Activated CD4-positive, alpha-beta T cell treated with anti-CD3 and anti-CD28 coated beads for 36 hours (primary cell): ENCODE results near the gene DUSP22. TPM values are rescaled to one million over a fixed set of nuclear protein-coding genes. Genes with fewer than 3 reads are reported as not detected.

Experiments used
- ATAC-seq: fragments of 200-7000 bp; cut with Tn5 transposase; one replicate; pipeline ENCODE4 v1.10.0; 2021; ENCODE audit warnings: mild to moderate bottlenecking, moderate library complexity
- CTCF ChIA-PET: fragments of 350-600 bp; sonication (Branson Sonifier 250); formaldehyde crosslinking; loops from one replicate; lab custom pipeline; 2021; ENCODE audit warnings: antibody characterized with exemption; lab: Charles Lee
- POLR2A ChIA-PET: fragments of 350-600 bp; sonication (Branson Sonifier 250); formaldehyde crosslinking; loops from one replicate; lab custom pipeline; 2021; ENCODE audit warnings: antibody characterized with exemption, inconsistent platforms; lab: Charles Lee
- DNase-seq: peaks from one replicate; pipeline ENCODE4 v3.0.0-alpha.2; 2020
- H3K27ac Mint-ChIP-seq: one replicate; pipeline ENCODE4 v1.8.0; 2021; ENCODE audit warnings: mixed read lengths
- H3K27me3 Mint-ChIP-seq: one replicate; pipeline ENCODE4 v1.8.0; 2021; ENCODE audit warnings: mixed read lengths
- H3K36me3 Mint-ChIP-seq: one replicate; pipeline ENCODE4 v1.8.0; 2021; ENCODE audit warnings: low read depth, mixed read lengths
- H3K4me1 Mint-ChIP-seq: one replicate; pipeline ENCODE4 v1.8.0; 2021; ENCODE audit warnings: mixed read lengths
- H3K4me3 Mint-ChIP-seq: one replicate; pipeline ENCODE4 v1.8.0; 2021; ENCODE audit warnings: mild to moderate bottlenecking, moderate library complexity, mixed read lengths
- H3K9me3 Mint-ChIP-seq: one replicate; pipeline ENCODE4 v1.8.0; 2021; ENCODE audit warnings: low read depth, mixed read lengths
- intact Hi-C, 2 experiments: fragments of 100-400 bp; cut with DNase I in 1 of 2; cut with micrococcal nuclease in 1 of 2; formaldehyde crosslinking; loops; one replicate each; pipeline versions ENCODE4 v1.14.2 to v1.15.1; 2022 to 2024; cut with DNase I, micrococcal nuclease
- total RNA-seq, 2 experiments: library from RNA; stranded (reverse); gene quantifications; one replicate each; pipeline ENCODE4 v1.2.3, GENCODE V29; 2021

The DUSP22 gene
- total RNA-seq, 2 experiments from 2014 or later = 33.2 to 33.7 TPM

DNA sequence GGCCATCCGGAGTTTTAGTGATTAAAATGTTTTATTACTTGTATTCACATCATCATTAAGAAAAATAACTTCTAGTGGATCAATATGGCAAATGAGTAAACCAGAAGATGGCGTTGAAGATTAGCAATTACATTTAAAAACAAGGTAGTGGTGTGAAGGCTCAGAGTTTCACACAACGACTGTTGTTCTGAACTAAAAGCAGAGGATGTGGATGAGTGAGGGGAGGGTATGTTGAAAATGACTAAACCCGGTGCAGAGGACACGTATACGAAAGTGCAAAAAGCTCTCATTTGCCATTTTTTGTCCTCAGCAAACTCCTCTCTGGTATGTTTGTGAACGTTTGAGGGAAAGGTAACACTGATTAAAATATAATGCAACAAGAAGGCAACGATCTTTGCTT, 97.3 kb downstream of the DUSP22 start:
- no peaks in the 10 kb centered on the region for H3K9me3 Mint-ChIP-seq
- peak overlapping the region; percentile 94 for H3K4me3 Mint-ChIP-seq
- peak overlapping the region; percentile 98 for H3K27ac Mint-ChIP-seq
- peaks cover 30% of the 10 kb centered on the region for H3K4me1 Mint-ChIP-seq
- ChIA-PET POLR2A (interaction anchor here (0.6 to 7.5 kb wide), 15 partner anchors 8 to 206 kb away, joined by 3 to 121 read pairs (median 5); no protein-coding TSS in a partner anchor), CTCF (interaction anchor here (0.6 to 2.6 kb wide), 22 partner anchors 8 to 319 kb away, joined by 3 to 18 read pairs (median 3); no protein-coding TSS in a partner anchor)
- peaks cover 25% of the 10 kb centered on the region for H3K36me3 Mint-ChIP-seq
- H3K27me3 Mint-ChIP-seq = peaks cover 6% of the 10 kb centered on the region
- peak; percentile 49 for DNase-seq
- ATAC-seq = peak; percentile 74
- intact Hi-C loops = loop anchor here (1.0 to 5.0 kb wide), 15 partner anchors 14 to 1008 kb away; partner anchors contain the start of genes DUSP22 (in 1 of the 2) and EXOC2 (in 1 of the 2)

DNA sequence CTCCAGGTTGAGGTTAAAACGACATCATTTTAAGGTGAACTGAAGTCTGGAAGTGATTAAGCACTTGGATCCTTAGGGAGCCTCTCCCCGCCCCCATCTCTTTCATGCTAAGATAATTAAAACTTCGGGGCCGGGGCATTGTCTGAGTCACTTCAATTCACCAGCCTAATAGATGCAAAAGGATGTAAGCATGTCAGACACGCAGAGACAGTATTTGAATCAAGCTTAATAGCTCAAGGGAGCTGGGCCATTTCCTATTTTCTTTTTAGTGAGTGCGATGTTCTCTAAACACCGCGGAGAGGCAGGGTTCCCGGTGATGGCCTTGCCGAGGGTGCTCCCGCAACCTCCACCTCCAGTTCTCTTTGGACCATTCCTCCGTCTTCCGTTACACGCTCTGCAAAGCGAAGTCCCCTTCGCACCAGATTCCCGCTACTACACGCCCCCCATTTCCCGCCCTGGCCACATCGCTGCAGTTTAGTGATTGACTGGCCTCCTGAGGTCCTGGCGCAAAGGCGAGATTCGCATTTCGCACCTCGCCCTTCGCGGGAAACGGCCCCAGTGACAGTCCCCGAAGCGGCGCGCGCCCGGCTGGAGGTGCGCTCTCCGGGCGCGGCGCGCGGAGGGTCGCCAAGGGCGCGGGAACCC, 98.7 kb downstream of the DUSP22 start:
- CTCF ChIA-PET = interaction anchor here (0.6 to 2.6 kb wide), 16 partner anchors 8 to 331 kb away, joined by 3 to 18 read pairs (median 4); no protein-coding TSS in a partner anchor
- DNase-seq (peak; percentile 75), ATAC-seq (peak; percentile 29)
- H3K9me3 Mint-ChIP-seq = no peaks in the 10 kb centered on the region
- POLR2A ChIA-PET = interaction anchor here (0.5 to 7.5 kb wide), 25 partner anchors 12 to 202 kb away, joined by 3 to 121 read pairs (median 6); no protein-coding TSS in a partner anchor
- H3K4me3 Mint-ChIP-seq = peak overlapping the region; percentile 94
- H3K4me1 Mint-ChIP-seq = peaks cover 45% of the 10 kb centered on the region
- intact Hi-C loops = loop anchor here (1.0 to 5.0 kb wide), 11 partner anchors 55 to 991 kb away; partner anchors contain the start of gene DUSP22 (in 2 of the 2)
- peaks cover 39% of the 10 kb centered on the region for H3K36me3 Mint-ChIP-seq
- peak overlapping the region; percentile 98 for H3K27ac Mint-ChIP-seq
- peaks cover 3% of the 10 kb centered on the region for H3K27me3 Mint-ChIP-seq

DNA sequence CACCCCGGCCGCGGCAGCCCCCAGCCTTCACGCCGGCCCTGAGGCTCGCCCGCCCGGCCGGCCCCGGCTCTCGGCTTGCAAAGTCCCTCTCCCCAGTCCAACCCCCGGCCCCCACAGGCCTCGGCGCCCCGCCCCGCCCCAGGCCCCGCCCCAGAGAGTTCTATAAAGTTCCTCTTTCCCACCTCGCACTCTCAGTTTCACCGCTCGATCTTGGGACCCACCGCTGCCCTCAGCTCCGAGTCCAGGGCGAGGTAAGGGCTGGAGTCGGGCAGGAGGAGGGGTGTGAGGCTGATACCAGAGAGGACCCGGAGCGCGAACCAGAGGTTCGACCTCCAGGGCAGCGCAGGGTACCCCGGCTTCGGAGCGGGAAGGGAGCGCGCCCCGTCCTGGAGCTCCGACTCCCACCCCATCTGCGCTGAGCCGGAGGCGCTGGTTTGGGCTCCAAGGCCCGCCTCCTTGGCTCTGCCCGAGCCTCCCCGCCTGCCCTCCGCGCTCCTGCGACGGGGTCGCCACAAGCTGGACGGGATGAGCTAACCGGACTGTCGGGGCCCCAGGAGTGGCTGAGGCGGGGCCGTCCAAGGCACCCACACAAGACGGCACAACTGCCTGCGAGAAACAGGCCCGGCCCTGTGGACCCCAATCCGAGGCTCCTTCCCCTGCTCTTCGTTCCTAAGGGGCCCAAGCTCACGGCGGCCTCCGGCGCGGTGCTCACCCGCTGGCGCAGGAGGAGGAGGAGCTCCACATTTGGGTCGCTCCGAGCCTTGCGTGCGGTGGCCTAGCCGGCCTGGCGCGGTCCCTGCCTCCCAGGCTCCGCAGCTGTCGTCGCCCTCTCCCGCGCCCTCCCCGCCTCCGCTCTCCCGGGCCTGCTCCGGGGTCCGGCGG, 99.5 kb downstream of the DUSP22 start, which contains the start of gene IRF4:
Gene IRF4, plus strand, starts transcription at position 194 of the 882 bp plus-strand sequence. CDS start 1,401 bp downstream, outside the sequence.
- ATAC-seq = peak; percentile 52

DNA sequence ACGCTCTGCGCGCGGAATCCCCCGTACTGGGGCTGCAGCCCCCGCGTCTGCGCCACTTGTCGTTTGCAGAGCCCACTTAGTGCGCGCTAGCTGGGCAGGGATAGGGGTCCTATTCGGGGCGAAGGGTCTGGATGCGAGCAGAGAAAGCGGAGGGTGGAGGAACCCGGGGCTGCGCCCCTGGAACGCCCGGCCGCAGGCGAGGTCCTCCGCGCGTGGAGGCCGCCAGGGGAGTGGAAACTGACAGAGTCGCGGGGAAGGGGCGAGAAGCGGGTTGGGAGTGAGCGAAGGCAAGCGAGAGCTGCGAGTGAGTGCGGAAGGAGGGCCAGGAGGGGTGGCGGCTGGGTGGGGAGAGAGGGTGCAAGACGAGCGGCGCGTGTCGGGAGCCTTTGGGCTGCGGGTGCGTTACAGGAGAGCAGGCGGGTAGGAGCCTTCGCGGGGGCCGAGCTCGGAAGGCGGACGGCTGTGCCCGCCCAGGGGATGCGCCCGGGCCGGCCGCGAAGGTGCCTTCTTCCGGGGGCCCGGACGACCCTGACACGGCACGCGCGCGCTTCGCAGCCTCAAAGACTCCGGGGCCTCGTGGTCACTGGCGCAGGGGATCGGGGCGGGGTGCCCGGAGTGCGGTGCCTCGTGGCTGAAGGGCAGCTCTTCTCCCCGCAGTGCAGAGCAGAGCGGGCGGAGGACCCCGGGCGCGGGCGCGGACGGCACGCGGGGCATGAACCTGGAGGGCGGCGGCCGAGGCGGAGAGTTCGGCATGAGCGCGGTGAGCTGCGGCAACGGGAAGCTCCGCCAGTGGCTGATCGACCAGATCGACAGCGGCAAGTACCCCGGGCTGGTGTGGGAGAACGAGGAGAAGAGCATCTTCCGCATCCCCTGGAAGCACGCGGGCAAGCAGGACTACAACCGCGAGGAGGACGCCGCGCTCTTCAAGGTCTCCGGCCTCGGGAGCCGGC, 100.4 kb downstream of the DUSP22 start:
- ATAC-seq = no peak

More for the DNA sequence above, 99.5 kb downstream of the DUSP22 start, which contains the start of gene IRF4:
- H3K27me3 Mint-ChIP-seq = peaks cover 3% of the 10 kb centered on the region
- POLR2A ChIA-PET = interaction anchor here (0.5 to 7.5 kb wide), 25 partner anchors 11 to 207 kb away, joined by 3 to 121 read pairs (median 6); no protein-coding TSS in a partner anchor
- H3K4me3 Mint-ChIP-seq = peak within 1 kb of the TSS; percentile 94
- CTCF ChIA-PET = interaction anchor here (0.6 to 2.6 kb wide), 15 partner anchors 8 to 330 kb away, joined by 3 to 18 read pairs (median 3); no protein-coding TSS in a partner anchor
- DNase-seq = peak; percentile 87
- intact Hi-C loops = loop anchor here (1.0 to 5.0 kb wide), 11 partner anchors 55 to 991 kb away; partner anchors contain the start of gene DUSP22 (in 2 of the 2)
- H3K27ac Mint-ChIP-seq = peak within 1 kb of the TSS; percentile 98
- H3K4me1 Mint-ChIP-seq = peaks cover 48% of the 10 kb centered on the region
- peaks cover 42% of the 10 kb centered on the region for H3K36me3 Mint-ChIP-seq
- H3K9me3 Mint-ChIP-seq = no peaks in the 10 kb centered on the region

DNA sequence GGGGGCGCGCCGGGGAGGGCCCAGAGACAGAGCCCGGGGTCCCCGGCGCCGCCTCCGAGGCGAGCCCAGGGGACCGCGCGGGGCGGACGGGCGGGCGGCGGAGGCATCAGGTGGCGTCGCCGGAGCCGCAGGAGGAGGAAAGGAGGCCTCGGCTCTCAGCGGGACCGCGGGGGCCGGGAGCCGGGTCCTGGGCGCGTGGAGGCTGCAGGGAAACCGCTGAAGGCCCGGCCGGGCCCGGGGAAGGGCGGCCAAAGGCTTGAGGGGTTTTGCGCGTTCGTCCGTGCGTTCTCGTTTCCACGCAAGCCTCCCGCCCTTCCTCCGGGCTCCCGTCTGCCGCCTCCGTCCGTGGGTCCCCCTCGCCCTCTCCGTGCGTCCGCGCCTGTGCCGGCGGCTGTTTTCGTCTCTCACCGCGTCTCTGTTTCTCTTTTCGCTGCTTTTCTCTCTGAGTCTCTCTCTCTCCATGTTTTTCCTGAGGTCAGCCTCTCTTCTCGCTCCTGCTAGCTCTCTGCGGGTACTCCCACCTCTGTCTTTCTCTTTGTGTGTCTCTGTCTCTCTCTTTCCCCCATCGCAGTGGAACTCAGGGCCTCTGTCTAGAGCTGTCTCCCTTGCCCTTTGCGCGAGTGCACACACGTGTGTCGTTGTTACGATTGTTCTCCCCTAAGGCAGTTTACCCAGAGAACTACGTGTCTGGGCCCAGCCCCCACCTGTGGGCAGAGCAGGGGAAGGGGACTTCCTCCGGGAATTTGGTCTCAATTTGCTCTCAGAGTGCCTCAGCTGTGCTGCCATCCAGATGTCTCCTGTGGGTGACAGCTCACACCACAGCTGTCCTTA, 101.3 kb downstream of the DUSP22 start:
- DNase-seq (peak; percentile 63), ATAC-seq (no peak)
- peak overlapping the region; percentile 94 for H3K4me3 Mint-ChIP-seq
- CTCF ChIA-PET = interaction anchor here (0.6 to 1.5 kb wide), 8 partner anchors 9 to 157 kb away, joined by 3 to 6 read pairs (median 4); no protein-coding TSS in a partner anchor
- H3K27me3 Mint-ChIP-seq = no peaks in the 10 kb centered on the region
- POLR2A ChIA-PET = interaction anchor here (0.5 to 7.5 kb wide), 7 partner anchors 9 to 204 kb away, joined by 3 to 121 read pairs (median 4); no protein-coding TSS in a partner anchor
- H3K9me3 Mint-ChIP-seq = no peaks in the 10 kb centered on the region
- H3K36me3 Mint-ChIP-seq = peaks cover 61% of the 10 kb centered on the region
- peak overlapping the region; percentile 99 for H3K27ac Mint-ChIP-seq
- intact Hi-C loops = loop anchor here (1.0 to 5.0 kb wide), 4 partner anchors 10 to 989 kb away; no protein-coding TSS in a partner anchor
- H3K4me1 Mint-ChIP-seq = peaks cover 63% of the 10 kb centered on the region

More for the DNA sequence above, 100.4 kb downstream of the DUSP22 start:
- peak; percentile 57 for DNase-seq
- Mint-ChIP-seq H3K4me3 (peak overlapping the region; percentile 94), H3K36me3 (peaks cover 52% of the 10 kb centered on the region), H3K4me1 (peaks cover 57% of the 10 kb centered on the region), H3K27ac (peak overlapping the region; percentile 88), H3K9me3 (no peaks in the 10 kb centered on the region), H3K27me3 (peaks cover 3% of the 10 kb centered on the region)
- intact Hi-C loops = loop anchor here (5.0 kb wide), 2 partner anchors 295 to 990 kb away; no protein-coding TSS in a partner anchor
- ChIA-PET POLR2A (interaction anchor here (0.9 to 7.5 kb wide), 21 partner anchors 10 to 208 kb away, joined by 3 to 121 read pairs (median 8); no protein-coding TSS in a partner anchor), CTCF (interaction anchor here (0.9 to 2.3 kb wide), 8 partner anchors 10 to 204 kb away, joined by 3 to 12 read pairs (median 4); no protein-coding TSS in a partner anchor)

DNA sequence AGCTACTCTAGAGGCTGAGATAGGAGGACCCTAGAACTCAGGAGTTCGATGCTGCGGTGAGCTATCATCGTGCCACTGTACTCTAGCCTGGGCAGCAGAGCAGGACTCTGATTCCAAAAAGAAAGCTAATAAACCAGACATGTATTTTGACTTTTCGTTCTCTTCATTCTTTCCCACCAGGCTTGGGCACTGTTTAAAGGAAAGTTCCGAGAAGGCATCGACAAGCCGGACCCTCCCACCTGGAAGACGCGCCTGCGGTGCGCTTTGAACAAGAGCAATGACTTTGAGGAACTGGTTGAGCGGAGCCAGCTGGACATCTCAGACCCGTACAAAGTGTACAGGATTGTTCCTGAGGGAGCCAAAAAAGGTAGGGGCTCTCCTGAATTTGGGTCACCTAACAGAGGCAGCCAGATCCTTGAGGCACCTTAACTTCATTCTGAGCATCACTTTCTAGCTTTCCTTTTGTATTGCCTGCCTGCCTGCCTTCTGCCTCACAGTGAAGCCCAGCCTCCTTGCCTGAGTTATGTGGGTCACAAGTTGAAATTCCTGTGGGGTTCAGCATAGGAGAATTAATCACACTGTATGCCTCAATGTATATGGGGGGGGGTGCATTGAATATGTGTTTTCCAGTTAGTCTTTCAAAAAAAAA, 102.5 kb downstream of the DUSP22 start:
- no peak for DNase-seq
- Mint-ChIP-seq H3K4me3 (peak overlapping the region; percentile 94), H3K9me3 (no peaks in the 10 kb centered on the region), H3K27me3 (no peaks in the 10 kb centered on the region), H3K36me3 (peaks cover 72% of the 10 kb centered on the region), H3K27ac (peak overlapping the region; percentile 99), H3K4me1 (peaks cover 64% of the 10 kb centered on the region)
- intact Hi-C loops = loop anchor here (1.0 to 5.0 kb wide), 4 partner anchors 9 to 988 kb away; no protein-coding TSS in a partner anchor
- ChIA-PET POLR2A (interaction anchor here (0.6 to 7.5 kb wide), 5 partner anchors 8 to 205 kb away, joined by 4 to 121 read pairs (median 6); no protein-coding TSS in a partner anchor), CTCF (interaction anchor here (0.8 to 1.5 kb wide), 7 partner anchors 8 to 156 kb away, joined by 3 to 4 read pairs (median 4); no protein-coding TSS in a partner anchor)
- no peak for ATAC-seq

DNA sequence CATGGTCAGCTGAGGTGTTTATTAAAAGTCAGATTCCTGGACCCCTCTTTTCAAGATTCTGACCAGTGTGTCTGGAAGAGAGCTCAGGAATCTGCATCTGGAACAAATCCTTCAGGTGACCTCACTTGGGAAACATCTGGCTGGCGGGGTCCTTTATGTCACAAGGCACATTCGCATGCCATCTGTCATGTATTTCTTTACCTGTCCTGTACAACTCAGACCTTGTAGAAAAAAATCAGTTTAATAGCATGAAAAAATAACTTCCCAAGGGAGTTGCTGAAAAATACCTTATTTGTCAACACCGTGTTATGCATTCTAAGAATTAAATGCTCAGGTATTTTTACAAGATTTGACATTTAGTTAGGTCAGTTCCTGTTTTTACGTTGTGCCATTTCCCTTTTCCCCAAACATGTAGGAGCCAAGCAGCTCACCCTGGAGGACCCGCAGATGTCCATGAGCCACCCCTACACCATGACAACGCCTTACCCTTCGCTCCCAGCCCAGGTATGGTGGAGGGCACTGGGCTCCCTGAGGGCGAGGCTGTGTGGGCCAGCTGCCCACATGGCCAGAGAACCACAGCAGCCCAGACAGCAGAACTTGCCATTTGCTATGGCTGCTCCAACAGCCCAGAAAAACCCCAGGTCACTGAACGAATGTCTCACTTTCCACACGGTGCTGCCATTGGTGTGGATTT, 103.3 kb downstream of the DUSP22 start:
- Mint-ChIP-seq H3K9me3 (no peaks in the 10 kb centered on the region), H3K36me3 (peaks cover 80% of the 10 kb centered on the region), H3K27ac (peak overlapping the region; percentile 99), H3K4me3 (peak overlapping the region; percentile 94), H3K4me1 (peaks cover 63% of the 10 kb centered on the region), H3K27me3 (no peaks in the 10 kb centered on the region)
- intact Hi-C loops = loop anchor here in 1 of 2 experiments (2.0 kb wide), 1 partner anchor 153 kb away; no protein-coding TSS in a partner anchor
- ChIA-PET CTCF (interaction anchor here (0.8 to 3.7 kb wide), 2 partner anchors 9 to 89 kb away, joined by 3 to 12 read pairs; no protein-coding TSS in a partner anchor), POLR2A (interaction anchor here (0.6 to 7.5 kb wide), 4 partner anchors 7 to 153 kb away, joined by 3 to 121 read pairs (median 6); no protein-coding TSS in a partner anchor)
- no peak for ATAC-seq
- DNase-seq = no peak

DNA sequence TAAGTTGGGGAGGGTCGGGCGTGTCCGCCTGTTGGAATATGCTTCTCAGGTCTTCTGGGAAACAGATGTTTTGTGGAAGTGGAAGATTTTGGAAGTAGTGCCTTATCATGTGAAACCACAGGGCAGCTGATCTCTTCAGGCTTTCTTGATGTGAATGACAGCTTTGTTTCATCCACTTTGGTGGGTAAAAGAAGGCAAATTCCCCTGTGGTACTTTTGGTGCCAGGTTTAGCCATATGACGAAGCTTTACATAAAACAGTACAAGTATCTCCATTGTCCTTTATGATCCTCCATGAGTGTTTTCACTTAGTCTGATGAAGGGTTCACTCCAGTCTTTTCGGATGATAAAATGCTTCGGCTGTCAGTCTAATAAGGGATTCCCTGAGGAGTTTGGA, 103.8 kb downstream of the DUSP22 start:
- intact Hi-C loops = no loop called here
- peak overlapping the region; percentile 99 for H3K27ac Mint-ChIP-seq
- ATAC-seq = no peak
- DNase-seq = no peak
- no peaks in the 10 kb centered on the region for H3K9me3 Mint-ChIP-seq
- CTCF ChIA-PET = interaction anchor here (1.1 to 3.7 kb wide), 2 partner anchors 89 to 179 kb away, joined by 4 to 12 read pairs; no protein-coding TSS in a partner anchor
- H3K4me3 Mint-ChIP-seq = peak overlapping the region; percentile 94
- POLR2A ChIA-PET = interaction anchor here (1.5 to 7.5 kb wide), 3 partner anchors 7 to 153 kb away, joined by 3 to 121 read pairs (median 6); no protein-coding TSS in a partner anchor
- H3K4me1 Mint-ChIP-seq = peaks cover 63% of the 10 kb centered on the region
- H3K27me3 Mint-ChIP-seq = no peaks in the 10 kb centered on the region
- H3K36me3 Mint-ChIP-seq = peaks cover 84% of the 10 kb centered on the region
